ENCODE data around the gene SAMD14. TPM values are rescaled to one million over a fixed set of nuclear protein-coding genes. Genes with fewer than 3 reads are reported as not detected.

SAMD14 gene
- total RNA-seq, 1 donor from 2014 or later: 14.7 TPM

- Histone ChIP-seq H3K36me3 (ENCODE audit: control insufficient read depth, insufficient read depth, low read length) (peaks cover 7% of the 10 kb centered on the region), H3K4me3 (ENCODE audit: low read depth, low read length) (no peak overlapping the region), H3K27me3 (ENCODE audit: control insufficient read depth, insufficient read depth, low read length) (no peaks in the 10 kb centered on the region)
- no peak for DNase-seq (ENCODE audit: low read depth)
- TF ChIP-seq, protein P1, sequence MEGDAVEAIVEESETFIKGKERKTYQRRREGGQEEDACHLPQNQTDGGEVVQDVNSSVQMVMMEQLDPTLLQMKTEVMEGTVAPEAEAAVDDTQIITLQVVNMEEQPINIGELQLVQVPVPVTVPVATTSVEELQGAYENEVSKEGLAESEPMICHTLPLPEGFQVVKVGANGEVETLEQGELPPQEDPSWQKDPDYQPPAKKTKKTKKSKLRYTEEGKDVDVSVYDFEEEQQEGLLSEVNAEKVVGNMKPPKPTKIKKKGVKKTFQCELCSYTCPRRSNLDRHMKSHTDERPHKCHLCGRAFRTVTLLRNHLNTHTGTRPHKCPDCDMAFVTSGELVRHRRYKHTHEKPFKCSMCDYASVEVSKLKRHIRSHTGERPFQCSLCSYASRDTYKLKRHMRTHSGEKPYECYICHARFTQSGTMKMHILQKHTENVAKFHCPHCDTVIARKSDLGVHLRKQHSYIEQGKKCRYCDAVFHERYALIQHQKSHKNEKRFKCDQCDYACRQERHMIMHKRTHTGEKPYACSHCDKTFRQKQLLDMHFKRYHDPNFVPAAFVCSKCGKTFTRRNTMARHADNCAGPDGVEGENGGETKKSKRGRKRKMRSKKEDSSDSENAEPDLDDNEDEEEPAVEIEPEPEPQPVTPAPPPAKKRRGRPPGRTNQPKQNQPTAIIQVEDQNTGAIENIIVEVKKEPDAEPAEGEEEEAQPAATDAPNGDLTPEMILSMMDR (IDR thresholded peaks at IDR 0.05; ENCODE audit: insufficient read depth, low read length, poor library complexity, severe bottlenecking): no peak
These were observed 14.4 kb upstream of the SAMD14 start for GRCh38 chr17:50144355-50144754.

DNA sequence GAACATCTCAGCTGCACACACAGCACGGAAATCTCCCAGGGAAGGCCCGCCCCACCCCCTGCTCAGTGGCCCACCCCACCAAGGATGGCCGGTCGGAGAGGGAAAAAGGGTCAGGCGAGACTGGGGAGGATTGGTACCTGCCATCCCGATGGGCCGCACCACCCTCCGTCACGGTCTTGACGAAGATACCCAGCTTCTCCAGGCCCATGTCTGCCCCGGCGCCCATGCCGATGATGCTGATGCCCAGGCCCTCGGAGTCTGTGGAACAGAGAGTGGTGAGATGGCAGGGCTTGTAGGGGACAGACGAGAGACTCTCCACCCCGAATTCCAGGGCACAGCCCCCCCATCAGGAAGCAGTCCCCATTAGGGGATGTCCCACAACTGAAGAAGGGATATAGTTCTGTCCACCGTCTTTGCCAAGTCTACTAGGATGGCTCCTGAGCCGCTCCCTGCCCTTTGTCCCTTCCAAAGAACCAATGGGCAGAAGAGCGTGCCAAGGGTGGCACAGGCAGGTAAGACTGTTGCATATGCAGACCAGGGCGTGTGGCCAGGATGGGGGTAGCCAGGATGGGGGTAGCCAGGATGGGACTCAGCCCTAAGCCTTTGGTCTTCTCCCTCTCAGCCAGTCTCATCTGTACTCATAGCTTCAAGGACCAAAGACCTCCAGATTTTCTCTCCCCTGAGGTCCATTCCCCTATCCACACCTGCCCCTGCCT, 13.7 kb upstream of the SAMD14 start:
- TF ChIP-seq, protein P1 (IDR thresholded peaks at IDR 0.05; ENCODE audit: insufficient read depth, low read length, poor library complexity, severe bottlenecking): no peak
- Histone ChIP-seq H3K27me3 (ENCODE audit: control insufficient read depth, insufficient read depth, low read length) (no peaks in the 10 kb centered on the region), H3K36me3 (ENCODE audit: control insufficient read depth, insufficient read depth, low read length) (peaks cover 12% of the 10 kb centered on the region), H3K4me3 (ENCODE audit: low read depth, low read length) (no peak overlapping the region)
- no peak for DNase-seq (ENCODE audit: low read depth)

DNA sequence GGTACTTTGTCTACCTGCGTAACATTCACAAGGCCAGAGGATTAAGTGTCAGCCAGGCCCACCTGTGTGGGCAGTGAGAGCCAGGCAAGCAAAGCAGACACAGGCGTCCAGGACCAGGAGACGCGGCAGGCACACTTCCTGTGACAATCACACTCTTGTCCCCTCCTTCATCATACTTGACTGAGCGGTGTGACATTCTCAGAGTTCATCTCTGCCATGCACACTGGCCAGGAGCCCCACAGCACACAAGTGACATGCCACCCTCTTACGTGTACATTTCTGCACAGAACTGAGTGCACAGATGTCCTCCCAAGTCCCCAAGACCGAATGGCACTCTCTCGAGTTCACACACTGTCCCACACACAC, 11.8 kb upstream of the SAMD14 start:
- Histone ChIP-seq H3K4me3 (ENCODE audit: low read depth, low read length) (no peak overlapping the region), H3K27me3 (ENCODE audit: control insufficient read depth, insufficient read depth, low read length) (no peaks in the 10 kb centered on the region), H3K36me3 (ENCODE audit: control insufficient read depth, insufficient read depth, low read length) (peaks cover 14% of the 10 kb centered on the region)
- TF ChIP-seq, protein P1 (IDR thresholded peaks at IDR 0.05; ENCODE audit: insufficient read depth, low read length, poor library complexity, severe bottlenecking): no peak
- no peak for DNase-seq (ENCODE audit: low read depth)

- peaks cover 16% of the 10 kb centered on the region for H3K36me3 ChIP-seq (ENCODE audit: control insufficient read depth, insufficient read depth, low read length)
These were observed 11.2 kb upstream of the SAMD14 start for GRCh38 chr17:50141026-50141744.

GRCh38 chr17:50139950-50140885, 10.3 kb upstream of the SAMD14 start:
- H3K36me3 ChIP-seq (ENCODE audit: control insufficient read depth, insufficient read depth, low read length): peaks cover 16% of the 10 kb centered on the region
- DNase-seq (ENCODE audit: low read depth): no peak
- TF ChIP-seq, protein P1 (IDR thresholded peaks at IDR 0.05; ENCODE audit: insufficient read depth, low read length, poor library complexity, severe bottlenecking): peak; percentile 95
- H3K27me3 ChIP-seq (ENCODE audit: control insufficient read depth, insufficient read depth, low read length): no peaks in the 10 kb centered on the region
- H3K4me3 ChIP-seq (ENCODE audit: low read depth, low read length): no peak overlapping the region

More at GRCh38 chr17:50141026-50141744, 11.2 kb upstream of the SAMD14 start:
- no peak for DNase-seq (ENCODE audit: low read depth)
- TF ChIP-seq, protein P1 (IDR thresholded peaks at IDR 0.05; ENCODE audit: insufficient read depth, low read length, poor library complexity, severe bottlenecking): no peak
- H3K27me3 ChIP-seq (ENCODE audit: control insufficient read depth, insufficient read depth, low read length): no peaks in the 10 kb centered on the region
- no peak overlapping the region for H3K4me3 ChIP-seq (ENCODE audit: low read depth, low read length)
